ENCODE measurements around the gene MBTPS1. TPM values are rescaled to one million over a fixed set of nuclear protein-coding genes. Genes with fewer than 3 reads are reported as not detected.

MBTPS1 gene
- total and polyA plus RNA-seq, 9 of the 15 experiments (the other 6 are each of a cell fraction or from before 2014, with no cell fraction given) = 2.8 to 57.6 (median 43.8) TPM

GRCh38 chr16:84065536-84066132 lies 51.1 kb downstream of the MBTPS1 start:
- POLR2A ChIA-PET = interaction anchor here (0.8 to 1.0 kb wide), 3 partner anchors 25 to 108 kb away, joined by 3 to 4 read pairs (median 3); no protein-coding TSS in a partner anchor
- intact Hi-C loops (cut with micrococcal nuclease) (loop anchor here (1.0 kb wide), 4 partner anchors 97 to 239 kb away; partner anchors contain the start of gene NECAB2), in situ Hi-C loops (cut with MboI) (loop anchor here (10.0 kb wide), 2 partner anchors 241 to 419 kb away; no protein-coding TSS in a partner anchor)
- no peaks in the 10 kb centered on the region for H3K27me3 ChIP-seq (ENCODE audit: control insufficient read depth in 2 of 2, insufficient read depth in 2 of 2, low read length in 2 of 2)
- H3K9ac ChIP-seq (ENCODE audit: insufficient read depth in 1 of 2, low read depth in 2 of 2, low read length in 2 of 2) = no peak overlapping the region
- no peak overlapping the region for H3K4me2 ChIP-seq (ENCODE audit: insufficient read depth, low read length)
- H3K9me1 ChIP-seq (ENCODE audit: control insufficient read depth, insufficient read depth, low read length) = no peaks in the 10 kb centered on the region
- H3K27ac ChIP-seq (ENCODE audit: extremely low read depth, low read depth, low read length) = no peak overlapping the region
- no peaks in the 10 kb centered on the region for H3K9me3 ChIP-seq (replicated peaks; ENCODE audit: control insufficient read depth, insufficient read depth, low read depth, low read length)
- peak; percentile 97 for FAIRE-seq
- no peak overlapping the region for H3K4me3 ChIP-seq
- peaks cover 92% of the 10 kb centered on the region; the same call in 2 of the 3 replicates for H3K36me3 ChIP-seq (ENCODE audit: control insufficient read depth, insufficient read depth, low read length)
- no peak overlapping the region for H2AFZ ChIP-seq (ENCODE audit: low read depth, low read length)
- H3K4me1 ChIP-seq (replicated peaks in 1 of 2; ENCODE audit: control insufficient read depth in 2 of 2, insufficient read depth in 2 of 2, low read length in 2 of 2) = peaks cover 0 to 3% of the 10 kb centered on the region in 2 experiments; a peak in 1 of 5 replicates
- BruUV-seq (replicated peaks) = no TSS peak
- CTCF ChIA-PET (ENCODE audit: low intra/inter-chr PET ratio) = interaction anchor here (0.6 to 2.3 kb wide), 13 partner anchors 13 to 436 kb away, joined by 3 to 38 read pairs (median 4); partner anchors contain the start of genes NECAB2, OSGIN1 and TAF1C
- peak; percentile 88 for ATAC-seq
- peak; percentile 62 to 80 (median 69) for DNase-seq (ENCODE audit: extremely low read depth in 1 of 4, low spot score in 3 of 4)
- no peaks in the 10 kb centered on the region for H3K79me2 ChIP-seq (ENCODE audit: control insufficient read depth, insufficient read depth, low read length)
- H4K20me1 ChIP-seq (replicated peaks; ENCODE audit: control insufficient read depth, insufficient read depth, low read length) = 0 out of 2 replicates have a peak, but pooled peaks cover 3% of the 10 kb centered on the region
- WGBS (ENCODE audit: insufficient coverage, low coverage, missing lambda C conversion rate) = 27% methylated on average over 12 of the region's 12 CpGs
- TF ChIP-seq FIP1L1 (IDR thresholded peaks at IDR 0.05; ENCODE audit: low read depth, low read length, poor library complexity, severe bottlenecking) (no peak), CEBPZ (IDR thresholded peaks at IDR 0.05; ENCODE audit: borderline replicate concordance, low read depth, low read length) (no peak), ZNF785 (CRISPR knock-in tag; IDR thresholded peaks at IDR 0.05) (no peak), DEAF1 (CRISPR knock-in tag; IDR thresholded peaks at IDR 0.05) (peak; percentile 35; the same call in 1 of the 2 replicates), ARID1B (IDR thresholded peaks at IDR 0.05) (no peak), ZNF830 (CRISPR knock-in tag; IDR thresholded peaks at IDR 0.05) (no peak), ZNF263 (CRISPR knock-in tag; IDR thresholded peaks at IDR 0.05; ENCODE audit: borderline replicate concordance) (no peak), XRCC5 (IDR thresholded peaks at IDR 0.05; ENCODE audit: low read depth, low read length) (peak; percentile 61; the same call in 1 of the 2 replicates), L3MBTL2 (IDR thresholded peaks at IDR 0.05) (no peak), ZNF311 (CRISPR knock-in tag; IDR thresholded peaks at IDR 0.05) (no peak), CREM (IDR thresholded peaks at IDR 0.05; ENCODE audit: low read depth) (0 out of 2 replicates have a peak, but pooled peaks have one; percentile 9), TEAD1 (CRISPR knock-in tag; IDR thresholded peaks at IDR 0.05) (no peak)
